C4-2B (cell line): ENCODE measurements around the gene ASIC4.

Source experiments
- CTCF ChIP-seq: fragments of 450-650 bp; conservative IDR thresholded peaks from 2 replicates; pipeline ENCODE4 v1.5.1; 2017; ENCODE audit warnings: mild to moderate bottlenecking
- ZFX ChIP-seq: fragments of 450-650 bp; IDR thresholded peaks from 2 replicates; pipeline ENCODE4 v1.6.1; 2017

DNA sequence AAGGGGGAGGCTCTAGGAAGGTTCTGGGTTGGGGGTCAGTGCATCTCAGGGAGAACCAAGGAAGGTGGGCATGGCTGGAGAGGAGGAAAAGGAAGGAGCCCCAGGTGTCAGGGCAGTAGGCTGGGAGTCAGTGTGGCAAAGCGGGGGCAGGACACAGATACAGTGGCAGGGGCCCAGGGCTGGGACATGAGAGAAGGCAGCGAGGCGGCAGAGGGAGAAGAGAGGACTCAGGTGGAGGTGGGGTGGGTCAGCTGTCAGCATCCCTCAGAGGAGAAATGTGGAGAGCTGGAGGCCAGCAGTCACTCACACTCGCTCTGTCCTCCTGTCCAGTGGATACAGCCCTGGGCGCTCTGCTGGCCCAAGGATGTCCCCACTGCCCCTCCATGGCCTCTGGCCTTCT is 21.2 kb upstream of the ASIC4 start:
- no peak for TF ChIP-seq CTCF
- TF ChIP-seq ZFX = no peak
